Smooth muscle cell (in vitro differentiated cells): Measurements from ENCODE around the gene ECM1. TPM values are rescaled to one million over a fixed set of nuclear protein-coding genes. Genes with fewer than 3 reads are reported as not detected.

Experiments used
- DNase-seq: peaks from one replicate; lab custom pipeline; 2025; ENCODE audit not compliant: unreplicated experiment; lab: John Stamatoyannopoulos, UW
- H2AFZ ChIP-seq: fragments of 200-600 bp; sonication (generic); 2 replicates; pipeline ENCODE4 v1.6.0; 2016; ENCODE audit warnings: antibody characterized with exemption, low read depth, mild to moderate bottlenecking
- H3F3A ChIP-seq: fragments of 200-600 bp; sonication (generic); 2 replicates; pipeline ENCODE4 v1.6.0; 2017; ENCODE audit warnings: antibody characterized with exemption, low read depth
- H3K27ac ChIP-seq: fragments of 200-600 bp; sonication (generic); 2 replicates; pipeline ENCODE4 v1.5.1; 2016; ENCODE audit warnings: low read depth, mild to moderate bottlenecking
- H3K27me3 ChIP-seq: fragments of 200-600 bp; sonication (generic); 2 replicates; pipeline ENCODE4 v1.6.1; 2016; ENCODE audit warnings: low read depth, mild to moderate bottlenecking
- H3K36me3 ChIP-seq: fragments of 200-600 bp; sonication (generic); 2 replicates; pipeline ENCODE4 v1.5.1; 2016; ENCODE audit warnings: low read depth
- H3K4me1 ChIP-seq: fragments of 200-600 bp; sonication (generic); 2 replicates; pipeline ENCODE4 v1.5.1; 2016; ENCODE audit warnings: low read depth
- H3K4me2 ChIP-seq: fragments of 200-600 bp; sonication (generic); 2 replicates; pipeline ENCODE4 v1.6.0; 2016; ENCODE audit warnings: mild to moderate bottlenecking
- H3K4me3 ChIP-seq: fragments of 200-600 bp; sonication (generic); 2 replicates; pipeline ENCODE4 v1.5.1; 2016; ENCODE audit warnings: mild to moderate bottlenecking
- H3K79me2 ChIP-seq: fragments of 200-600 bp; sonication (generic); 2 replicates; pipeline ENCODE4 v1.6.0; 2016; ENCODE audit warnings: low read depth, mild to moderate bottlenecking
- H3K9ac ChIP-seq: fragments of 200-600 bp; sonication (generic); 2 replicates; pipeline ENCODE4 v1.6.0; 2016; ENCODE audit warnings: low read depth
- H3K9me3 ChIP-seq: fragments of 200-600 bp; sonication (generic); replicated peaks from 2 replicates; pipeline ENCODE4 v1.5.1; 2016; ENCODE audit warnings: low read depth
- H4K20me1 ChIP-seq: fragments of 200-600 bp; sonication (generic); 2 replicates; pipeline ENCODE4 v1.6.0; 2016; ENCODE audit warnings: low read depth
- CTCF ChIP-seq: fragments of 200-600 bp; sonication (generic); IDR thresholded peaks from 2 replicates; pipeline ENCODE4 v1.5.1; 2017; ENCODE audit warnings: borderline replicate concordance, mild to moderate bottlenecking, antibody characterized with exemption; ENCODE audit not compliant: insufficient read depth, poor library complexity, severe bottlenecking
- WGBS: methylation state at CpG from one replicate; pipeline ENCODE4 v1.1.7; 2016; ENCODE audit warnings: low lambda C conversion rate; 5-methylcytosine and 5-hydroxymethylcytosine counted together
- polyA plus RNA-seq: library from polyadenylated mRNA; unstranded; fragments of >200 nt; fragmentation: Nextera tagmentation; extraction: Ambion mirVana; gene quantifications from 2 replicates; pipeline ENCODE4 v1.2.1, GENCODE V29; 2016
- total RNA-seq: library from RNA; depleted of rRNA; stranded (reverse); fragments of >200 nt; gene quantifications from 2 replicates; pipeline ENCODE4 v1.2.3, GENCODE V29; 2014

ECM1 gene
- total and polyA plus RNA-seq, 2 experiments from 2014 or later: 19.0 to 36.1 TPM

GRCh38 chr1:150487763-150488115 is 20.2 kb upstream of the ECM1 start:
- peak overlapping the region; percentile 82 for H2AFZ ChIP-seq
- no peak for TF ChIP-seq CTCF
- no peaks in the 10 kb centered on the region for H3K9me3 ChIP-seq
- no peaks in the 10 kb centered on the region for H3K36me3 ChIP-seq
- 15% methylated on average over 7 of the region's 7 CpGs for WGBS
- peak overlapping the region; percentile 100 for H3K4me2 ChIP-seq
- H3F3A ChIP-seq: peaks cover 4% of the 10 kb centered on the region
- no peaks in the 10 kb centered on the region for H4K20me1 ChIP-seq
- peaks cover 11% of the 10 kb centered on the region for H3K4me1 ChIP-seq
- H3K4me3 ChIP-seq: peak overlapping the region; percentile 83
- H3K27me3 ChIP-seq: no peaks in the 10 kb centered on the region
- DNase-seq: no peak
- H3K79me2 ChIP-seq: peaks cover 9% of the 10 kb centered on the region
- peak overlapping the region; percentile 75 for H3K9ac ChIP-seq
- no peak overlapping the region for H3K27ac ChIP-seq

- DNase-seq: no peak
- H3K4me3 ChIP-seq: no peak overlapping the region
- H3K36me3 ChIP-seq: no peaks in the 10 kb centered on the region
- no peaks in the 10 kb centered on the region for H3K27me3 ChIP-seq
- 99% methylated on average over 8 of the region's 8 CpGs for WGBS
- H3F3A ChIP-seq: no peaks in the 10 kb centered on the region
- TF ChIP-seq CTCF: no peak
- H3K4me2 ChIP-seq: no peak overlapping the region
- no peaks in the 10 kb centered on the region for H4K20me1 ChIP-seq
- H3K27ac ChIP-seq: no peak overlapping the region
- peaks cover 5% of the 10 kb centered on the region for H3K4me1 ChIP-seq
- H3K9ac ChIP-seq: no peak overlapping the region
- H3K79me2 ChIP-seq: peaks cover under 1% of the 10 kb centered on the region
- H3K9me3 ChIP-seq: no peaks in the 10 kb centered on the region
- H2AFZ ChIP-seq: no peak overlapping the region
Observed at GRCh38 chr1:150493175-150493574, 14.7 kb upstream of the ECM1 start.

GRCh38 chr1:150498342-150498741 is 9.6 kb upstream of the ECM1 start:
- Histone ChIP-seq H3K9ac (no peak overlapping the region), H3K4me2 (no peak overlapping the region), H3K4me1 (no peaks in the 10 kb centered on the region), H4K20me1 (no peaks in the 10 kb centered on the region), H3K4me3 (no peak overlapping the region), H3K79me2 (no peaks in the 10 kb centered on the region), H2AFZ (no peak overlapping the region), H3K27ac (no peak overlapping the region), H3K27me3 (no peaks in the 10 kb centered on the region), H3K9me3 (no peaks in the 10 kb centered on the region), H3F3A (no peaks in the 10 kb centered on the region), H3K36me3 (peaks cover 6% of the 10 kb centered on the region)
- WGBS: 100% methylated on average over 10 of the region's 10 CpGs
- no peak for DNase-seq
- no peak for TF ChIP-seq CTCF

GRCh38 chr1:150505431-150505830 is 2.5 kb upstream of the ECM1 start:
- Histone ChIP-seq H3K36me3 (no peaks in the 10 kb centered on the region), H3K9ac (no peak overlapping the region), H3K9me3 (no peaks in the 10 kb centered on the region), H4K20me1 (no peaks in the 10 kb centered on the region), H3K4me1 (peaks cover 7% of the 10 kb centered on the region), H3K27me3 (no peaks in the 10 kb centered on the region), H3F3A (no peaks in the 10 kb centered on the region), H3K4me2 (no peak overlapping the region), H3K27ac (no peak overlapping the region), H3K4me3 (no peak overlapping the region), H3K79me2 (no peaks in the 10 kb centered on the region), H2AFZ (no peak overlapping the region)
- no peak for TF ChIP-seq CTCF
- WGBS: 86% methylated on average over 6 of the region's 6 CpGs
- DNase-seq: no peak
